PC-3 (cell line): ENCODE data around the gene FRMPD4. TPM values are rescaled to one million over a fixed set of nuclear protein-coding genes. Genes with fewer than 3 reads are reported as not detected.

Experiments used
- ATAC-seq: fragments of 200-7000 bp; cut with Tn5 transposase; 2 replicates; pipeline ENCODE4 v1.9.1; 2020; ENCODE audit warnings: mild to moderate bottlenecking, moderate library complexity
- BruUV-seq: library from RNA; stranded (reverse); fragments of 400-500 nt; replicated peaks from 2 replicates; lab custom pipeline; 2021; lab: Mats Ljungman, UMichigan
- CTCF ChIA-PET: fragments of 300-600 bp; sonication (Branson Sonifier 250); formaldehyde crosslinking; loops from one replicate; lab custom pipeline; 2022; ENCODE audit warnings: antibody characterized with exemption; lab: Charles Lee
- POLR2A ChIA-PET: fragments of 300-600 bp; sonication (Branson Sonifier 250); formaldehyde crosslinking; loops from one replicate; lab custom pipeline; 2022; ENCODE audit warnings: antibody characterized with exemption; ENCODE audit not compliant: unreplicated experiment; lab: Charles Lee
- DNase-seq: peaks from one replicate; pipeline ENCODE4 v3.0.0-alpha.2; 2015
- H2AFZ ChIP-seq: fragments of 300-600 bp; sonication (generic); 2 replicates; pipeline ENCODE4 v1.6.0; 2016; ENCODE audit warnings: antibody characterized with exemption, low read length
- H3F3A ChIP-seq: fragments of 300-600 bp; sonication (generic); one replicate; pipeline ENCODE4 v1.6.0; 2017; ENCODE audit warnings: antibody characterized with exemption, low read length, control low read depth, mild to moderate bottlenecking; ENCODE audit not compliant: unreplicated experiment
- H3K27ac ChIP-seq: fragments of 300-600 bp; sonication (generic); 2 replicates; pipeline ENCODE4 v1.5.1; 2016; ENCODE audit warnings: mild to moderate bottlenecking, low read length
- H3K27me3 ChIP-seq: fragments of 300-600 bp; sonication (generic); 2 replicates; pipeline ENCODE4 v1.6.1; 2016; ENCODE audit warnings: low read length, mixed read lengths
- H3K36me3 ChIP-seq: fragments of 300-600 bp; sonication (generic); 2 replicates; pipeline ENCODE4 v1.6.1; 2016; ENCODE audit warnings: low read depth, mixed run types, low read length, mixed read lengths
- H3K4me1 ChIP-seq: fragments of 300-600 bp; sonication (generic); 2 replicates; pipeline ENCODE4 v1.5.1; 2016; ENCODE audit warnings: low read length; ENCODE audit not compliant: insufficient read depth
- H3K4me2 ChIP-seq: fragments of 300-600 bp; sonication (generic); 2 replicates; pipeline ENCODE4 v1.6.0; 2016; ENCODE audit warnings: low read length
- H3K4me3 ChIP-seq: fragments of 300-600 bp; sonication (generic); 2 replicates; pipeline ENCODE4 v1.5.1; 2016; ENCODE audit warnings: mild to moderate bottlenecking, low read length, mixed read lengths
- H3K79me2 ChIP-seq: fragments of 300-600 bp; sonication (generic); 2 replicates; pipeline ENCODE4 v1.6.1; 2017; ENCODE audit warnings: low read length, mixed read lengths
- H3K9ac ChIP-seq: fragments of 300-600 bp; sonication (generic); 2 replicates; pipeline ENCODE4 v1.6.0; 2016; ENCODE audit warnings: mild to moderate bottlenecking, low read length
- H3K9me2 ChIP-seq: fragments of 300-600 bp; sonication (generic); replicated peaks from 2 replicates; pipeline ENCODE4 v1.6.1; 2016; ENCODE audit warnings: mixed run types, low read length, mixed read lengths
- H3K9me3 ChIP-seq: fragments of 300-600 bp; sonication (generic); 2 replicates; pipeline ENCODE4 v1.6.1; 2016; ENCODE audit warnings: low read length, mixed read lengths
- H4K20me1 ChIP-seq: fragments of 300-600 bp; sonication (generic); 2 replicates; pipeline ENCODE4 v1.6.1; 2016; ENCODE audit warnings: low read length, mixed read lengths
- CTCF ChIP-seq: fragments of 300-600 bp; sonication (generic); conservative IDR thresholded peaks from 2 replicates; pipeline ENCODE4 v1.5.1; 2017; ENCODE audit warnings: antibody characterized with exemption, low read depth, mild to moderate bottlenecking, low read length
- EZH2 ChIP-seq: fragments of 300-600 bp; sonication (generic); IDR thresholded peaks from one replicate; pipeline ENCODE4 v1.6.1; 2017; ENCODE audit warnings: antibody characterized with exemption, mild to moderate bottlenecking, low read length; ENCODE audit not compliant: unreplicated experiment
- EZH2phosphoT487 ChIP-seq: fragments of 300-600 bp; sonication (generic); IDR thresholded peaks from 2 replicates; pipeline ENCODE4 v1.6.1; 2018; ENCODE audit warnings: mild to moderate bottlenecking, antibody characterized with exemption, low read length, borderline replicate concordance
- intact Hi-C: fragments of 100-400 bp; cut with micrococcal nuclease; formaldehyde crosslinking; loops from 2 replicates; pipeline ENCODE4 v1.9.0; 2023
- total RNA-seq: library from RNA; depleted of rRNA; stranded (reverse); fragments of >200 nt; gene quantifications from 2 replicates; pipeline ENCODE4 v1.2.3, GENCODE V29; 2014

FRMPD4 gene
- total RNA-seq, 1 experiment from 2014 or later, result 0.15 TPM

- CTCF ChIA-PET, result no interaction called here
- ATAC-seq (no peak), DNase-seq (no peak)
- Histone ChIP-seq H3K4me3 (no peak overlapping the region), H3K27me3 (no peaks in the 10 kb centered on the region), H3K9me2 (no peaks in the 10 kb centered on the region), H4K20me1 (no peaks in the 10 kb centered on the region), H3K79me2 (no peaks in the 10 kb centered on the region), H3F3A (no peaks in the 10 kb centered on the region), H3K9me3 (no peaks in the 10 kb centered on the region), H3K36me3 (no peaks in the 10 kb centered on the region), H3K9ac (no peak overlapping the region), H3K4me1 (no peaks in the 10 kb centered on the region), H3K4me2 (no peak overlapping the region), H2AFZ (no peak overlapping the region), H3K27ac (no peak overlapping the region)
- TF ChIP-seq EZH2phosphoT487, result no peak
- TF ChIP-seq CTCF, result no peak
- no peak for TF ChIP-seq EZH2
- BruUV-seq, result no TSS peak
- POLR2A ChIA-PET, result no interaction called here
- intact Hi-C loops, result no loop called here
Measured at GRCh38 chrX:12128017-12128416, 10.3 kb upstream of the FRMPD4 start.

GRCh38 chrX:12137951-12138360 lies 317 bp upstream of the FRMPD4 start:
- 0 out of 2 replicates have a peak overlapping the region, but pooled peaks have one; percentile 12 for H3K9ac ChIP-seq
- TF ChIP-seq CTCF (no peak), EZH2 (no peak), EZH2phosphoT487 (no peak)
- BruUV-seq, result no TSS peak
- H3K27me3 ChIP-seq, result no peaks in the 10 kb centered on the region
- H3K4me3 ChIP-seq, result peak overlapping the region; percentile 78
- ChIA-PET CTCF (no interaction called here), POLR2A (no interaction called here)
- no peaks in the 10 kb centered on the region for H3K79me2 ChIP-seq
- peak overlapping the region; percentile 98 for H3K4me2 ChIP-seq
- DNase-seq, result peak; percentile 12
- no peak overlapping the region for H3K27ac ChIP-seq
- intact Hi-C loops, result no loop called here
- H3K9me2 ChIP-seq, result no peaks in the 10 kb centered on the region
- no peaks in the 10 kb centered on the region for H4K20me1 ChIP-seq
- ATAC-seq, result peak; percentile 58
- H3K36me3 ChIP-seq, result no peaks in the 10 kb centered on the region
- no peaks in the 10 kb centered on the region for H3K9me3 ChIP-seq
- no peaks in the 10 kb centered on the region for H3F3A ChIP-seq
- peaks cover 8% of the 10 kb centered on the region for H3K4me1 ChIP-seq
- H2AFZ ChIP-seq, result peak overlapping the region; percentile 94

- intact Hi-C loops, result loop anchor here (1.0 kb wide), 1 partner anchor 71 kb away; no protein-coding TSS in a partner anchor
- Histone ChIP-seq H3K27ac (no peak overlapping the region), H3K4me3 (no peak overlapping the region), H4K20me1 (no peaks in the 10 kb centered on the region), H2AFZ (no peak overlapping the region), H3K79me2 (no peaks in the 10 kb centered on the region), H3K9me3 (no peaks in the 10 kb centered on the region), H3F3A (no peaks in the 10 kb centered on the region), H3K4me2 (no peak overlapping the region), H3K9ac (no peak overlapping the region), H3K36me3 (no peaks in the 10 kb centered on the region), H3K4me1 (peaks cover 8% of the 10 kb centered on the region), H3K9me2 (no peaks in the 10 kb centered on the region), H3K27me3 (no peaks in the 10 kb centered on the region)
- ChIA-PET POLR2A (no interaction called here), CTCF (no interaction called here)
- peak; percentile 15; the same call in 1 of the 2 replicates for ATAC-seq
- DNase-seq, result peak; percentile 16
- TF ChIP-seq EZH2, result no peak
- no peak for TF ChIP-seq CTCF
- no peak for TF ChIP-seq EZH2phosphoT487
- no TSS peak for BruUV-seq
Measured at GRCh38 chrX:12139934-12140611, 1.8 kb downstream of the FRMPD4 start.
